AG04449 (cell line): ENCODE results near the gene HDGFL2.
A peak's percentile ranks its signal among the peaks of the same experiment; 100 is the strongest.

Experiments
- CTCF ChIA-PET: fragments of 350-600 bp; formaldehyde crosslinking; extraction: SDS; loops from one replicate; lab custom pipeline; 2021; ENCODE audit warnings: antibody characterized with exemption; lab: Yijun Ruan, JAX
- POLR2A ChIA-PET: fragments of 400-600, 350-600 bp; formaldehyde crosslinking; extraction: SDS; loops from one replicate; lab custom pipeline; 2020; ENCODE audit warnings: antibody characterized with exemption, inconsistent platforms; lab: Yijun Ruan, JAX
- DNase-seq: peaks from one replicate; pipeline ENCODE4 v3.0.0-alpha.2; 2010; ENCODE audit warnings: low read depth, low spot score
- H3K4me3 ChIP-seq: 2 replicates; pipeline ENCODE4 v1.5.1; 2011; ENCODE audit warnings: low read depth, mild to moderate bottlenecking, control low read depth, low read length
- CTCF ChIP-seq: IDR thresholded peaks from one replicate; pipeline ENCODE4 v1.5.1; 2011; ENCODE audit warnings: mild to moderate bottlenecking, moderate library complexity, low read length, control low read depth, inconsistent platforms; ENCODE audit not compliant: insufficient read depth; ENCODE audit errors: missing control alignments

The HDGFL2 gene

GRCh38 chr19:4519521-4520277 is 47.6 kb downstream of the HDGFL2 start:
- TF ChIP-seq CTCF, result no peak
- H3K4me3 ChIP-seq, result no peak overlapping the region
- ChIA-PET POLR2A (no interaction called here), CTCF (no interaction called here)
- no peak for DNase-seq

GRCh38 chr19:4521170-4521887 is 49.2 kb downstream of the HDGFL2 start:
- no peak for TF ChIP-seq CTCF
- ChIA-PET CTCF (interaction anchor here (1.1 to 5.8 kb wide), 4 partner anchors 13 to 113 kb away, joined by 3 to 84 read pairs (median 12); partner anchors contain the start of gene PLIN5), POLR2A (interaction anchor here (0.8 kb wide), 1 partner anchor 46 kb away, joined by 3 read pairs; no protein-coding TSS in a partner anchor)
- no peak for DNase-seq
- H3K4me3 ChIP-seq, result no peak overlapping the region

DNA sequence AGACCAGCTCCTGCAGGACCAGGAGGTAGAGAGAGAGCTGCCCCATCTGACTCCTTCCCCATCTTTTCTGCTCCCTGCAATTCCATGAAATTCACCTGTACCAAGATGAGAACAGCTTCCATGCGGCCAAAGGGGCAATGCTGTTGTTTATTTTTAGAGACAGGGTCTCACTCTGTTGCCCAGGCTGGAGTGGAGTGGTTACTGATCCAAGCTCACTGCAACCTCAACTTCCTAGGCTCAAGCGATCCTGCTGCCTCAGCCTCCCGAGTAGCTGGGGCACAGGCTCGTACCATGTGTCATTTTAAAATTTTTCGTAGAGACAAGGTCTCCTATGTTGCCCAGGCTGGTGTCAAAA is 49.8 kb downstream of the HDGFL2 start:
- no peak for TF ChIP-seq CTCF
- no peak overlapping the region for H3K4me3 ChIP-seq
- ChIA-PET CTCF (interaction anchor here (1.1 to 5.8 kb wide), 4 partner anchors 13 to 113 kb away, joined by 3 to 84 read pairs (median 12); partner anchors contain the start of gene PLIN5), POLR2A (no interaction called here)
- no peak for DNase-seq

- POLR2A ChIA-PET, result no interaction called here
- TF ChIP-seq CTCF, result no peak
- CTCF ChIA-PET, result interaction anchor here (1.0 to 5.8 kb wide), 7 partner anchors 14 to 275 kb away, joined by 3 to 84 read pairs (median 19); partner anchors contain the start of genes PLIN5 and YJU2
- no peak for DNase-seq
- no peak overlapping the region for H3K4me3 ChIP-seq
Observed at GRCh38 chr19:4522291-4523002, 50.4 kb downstream of the HDGFL2 start.

DNA sequence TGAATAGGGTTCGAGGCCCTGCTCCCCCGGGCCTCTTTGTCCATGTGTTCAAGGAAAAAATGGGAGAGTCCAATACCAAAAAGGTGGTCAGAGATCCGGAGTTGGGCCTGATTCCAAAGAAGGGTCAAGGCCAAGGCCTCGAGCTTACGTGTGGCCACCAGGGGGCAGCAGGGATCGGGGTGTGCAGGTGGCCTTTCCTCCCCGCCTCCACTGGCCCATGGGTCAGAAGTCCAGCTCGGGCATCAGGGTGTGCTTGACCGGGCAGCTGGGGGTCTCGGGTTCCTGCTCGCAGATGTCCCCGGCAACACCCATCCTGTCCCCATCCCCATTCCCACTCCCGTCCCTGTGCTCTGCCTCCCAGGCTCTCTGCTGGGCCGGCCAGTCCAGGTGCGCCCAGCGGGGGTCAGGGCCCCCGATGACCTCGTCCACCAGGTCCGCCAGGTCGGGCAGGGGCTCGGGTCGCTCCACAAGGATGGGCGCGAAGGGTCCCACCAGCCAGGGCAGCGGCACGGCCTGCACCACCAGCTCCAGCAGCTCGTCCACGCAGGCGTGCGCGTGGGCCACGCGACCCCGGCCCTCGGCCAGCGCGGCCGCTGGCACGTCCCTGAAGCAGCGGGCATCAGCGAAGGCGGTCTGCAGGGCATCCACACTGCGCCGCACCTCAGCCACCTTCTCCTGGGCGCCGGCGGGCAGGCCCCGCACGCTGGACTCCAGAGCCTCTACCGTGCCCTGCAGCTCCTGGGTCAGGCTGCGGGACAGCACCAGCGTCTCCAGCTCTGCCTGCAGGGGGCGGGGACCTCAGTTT is 51.4 kb downstream of the HDGFL2 start:
- no peak overlapping the region for H3K4me3 ChIP-seq
- ChIA-PET POLR2A (no interaction called here), CTCF (interaction anchor here (0.8 to 5.8 kb wide), 14 partner anchors 7 to 277 kb away, joined by 3 to 84 read pairs (median 6); partner anchors contain the start of genes PLIN5, SEMA6B and YJU2)
- peak; percentile 76 for TF ChIP-seq CTCF
- no peak for DNase-seq
